ENCODE results near the gene PCYOX1L.

Gene PCYOX1L

DNA sequence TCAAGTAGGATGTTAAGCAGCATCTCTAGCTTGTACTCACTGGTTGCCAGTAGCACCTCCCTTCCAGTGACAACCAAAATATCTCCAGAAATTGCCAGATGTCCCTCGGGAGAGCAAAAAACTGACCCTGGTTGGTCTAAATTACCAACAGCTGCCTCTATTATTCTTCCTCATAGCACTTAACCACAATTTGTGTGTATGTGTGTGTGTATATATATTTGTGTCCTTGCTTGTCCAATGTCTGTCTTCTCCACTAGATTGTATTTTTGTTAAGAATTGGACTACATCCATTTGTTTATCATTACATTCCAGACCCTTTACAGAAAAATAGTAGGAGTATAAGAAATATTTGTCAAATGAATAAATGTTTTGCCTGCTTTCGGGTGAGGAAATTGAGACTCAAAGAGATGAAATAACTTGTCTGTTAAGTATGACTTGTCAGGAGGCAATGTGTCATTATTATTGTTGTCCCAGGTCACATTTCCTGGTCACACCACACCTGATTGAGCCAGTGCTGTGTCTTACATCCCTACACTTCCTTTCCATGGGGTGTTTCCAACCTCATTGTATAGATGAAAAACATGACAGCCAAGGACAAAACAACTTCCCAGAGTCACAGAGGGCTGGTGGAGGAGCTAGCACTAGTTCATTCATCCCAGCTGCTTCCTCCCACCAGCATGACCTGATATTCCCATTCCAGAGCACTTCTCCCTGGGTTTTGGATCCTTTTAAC is 24.0 kb upstream of the PCYOX1L start:
- in situ Hi-C loops (cut with HindIII; ENCODE audit: low sequenced_read_pairs): no loop called here

DNA sequence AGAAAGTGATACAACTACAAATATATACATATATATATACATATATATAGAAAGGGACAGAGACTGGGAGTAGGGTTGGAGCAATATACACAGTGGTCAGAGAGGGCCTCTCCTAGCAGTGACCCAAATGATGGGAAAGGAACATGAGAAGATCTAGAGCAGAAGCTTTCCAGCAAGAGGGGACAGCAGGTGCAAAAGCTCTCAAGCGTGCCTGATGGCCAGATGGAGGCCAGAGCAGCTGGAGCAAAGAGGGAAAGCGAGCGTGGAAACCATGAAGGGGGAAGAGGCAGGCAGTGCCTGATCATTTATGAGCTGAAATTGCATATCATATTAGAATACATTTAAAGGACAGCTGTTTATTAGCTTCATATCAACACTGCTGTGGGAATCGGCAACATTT is 20.1 kb upstream of the PCYOX1L start:
- in situ Hi-C loops (cut with HindIII; ENCODE audit: low sequenced_read_pairs): no loop called here

DNA sequence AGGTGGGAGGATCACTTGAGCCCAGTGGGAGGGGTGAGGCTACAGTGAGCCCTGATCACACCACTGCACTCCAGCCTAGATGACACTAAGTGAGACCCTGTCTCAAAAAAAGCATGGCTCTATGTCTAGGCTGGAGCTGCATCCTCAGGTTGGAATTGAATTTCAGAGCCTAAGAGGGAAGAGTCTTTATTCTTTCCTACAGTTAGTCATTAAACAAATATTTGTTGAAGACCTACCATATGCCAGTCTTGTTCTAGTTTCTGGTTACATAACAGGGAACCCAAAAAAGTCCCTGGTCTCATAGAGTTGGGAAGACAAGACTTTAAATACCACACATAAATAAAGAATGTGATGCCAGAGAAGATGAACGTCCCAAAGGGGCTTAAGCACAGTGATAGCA is 19.5 kb upstream of the PCYOX1L start:
- in situ Hi-C loops (cut with HindIII; ENCODE audit: low sequenced_read_pairs): no loop called here

DNA sequence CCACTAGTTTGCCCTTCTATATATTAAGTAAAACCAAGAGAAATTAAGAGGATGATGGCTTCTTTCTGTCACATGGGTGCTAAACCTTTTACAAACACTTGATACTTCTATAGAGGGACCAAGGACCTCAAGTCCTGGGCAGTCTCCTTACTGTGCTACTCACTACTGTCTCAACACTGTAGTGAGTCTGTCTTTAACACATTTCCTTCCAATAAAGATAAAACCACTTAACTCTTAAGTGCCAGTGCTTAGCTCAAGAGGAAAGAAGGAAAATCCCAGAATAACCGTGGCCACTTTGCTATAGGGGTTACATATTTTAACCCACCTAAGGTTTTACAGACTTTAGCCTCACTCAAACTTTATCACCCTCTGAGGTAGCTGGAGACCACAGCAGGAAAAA is 16.9 kb upstream of the PCYOX1L start:
- in situ Hi-C loops (cut with HindIII; ENCODE audit: low sequenced_read_pairs): no loop called here

DNA sequence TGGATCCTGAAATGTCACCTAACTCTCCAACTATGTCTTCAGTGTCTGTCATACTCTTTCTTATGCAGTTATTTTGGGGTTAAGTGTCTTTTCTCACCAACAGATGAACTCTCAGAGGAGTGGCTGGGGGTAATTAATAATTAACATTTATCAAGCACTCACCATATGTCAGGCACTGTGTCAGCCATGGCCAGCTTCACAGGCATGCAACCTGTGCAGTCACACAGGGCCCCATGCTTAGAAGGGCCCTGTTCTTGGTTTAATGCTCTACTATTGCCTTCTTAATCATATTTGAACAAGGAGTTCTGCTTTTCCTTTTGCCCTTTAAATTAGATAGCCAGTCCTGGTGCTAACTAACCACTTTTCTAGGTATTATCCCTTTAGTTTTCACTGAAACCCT is 16.0 kb upstream of the PCYOX1L start:
- in situ Hi-C loops (cut with HindIII; ENCODE audit: low sequenced_read_pairs): no loop called here

DNA sequence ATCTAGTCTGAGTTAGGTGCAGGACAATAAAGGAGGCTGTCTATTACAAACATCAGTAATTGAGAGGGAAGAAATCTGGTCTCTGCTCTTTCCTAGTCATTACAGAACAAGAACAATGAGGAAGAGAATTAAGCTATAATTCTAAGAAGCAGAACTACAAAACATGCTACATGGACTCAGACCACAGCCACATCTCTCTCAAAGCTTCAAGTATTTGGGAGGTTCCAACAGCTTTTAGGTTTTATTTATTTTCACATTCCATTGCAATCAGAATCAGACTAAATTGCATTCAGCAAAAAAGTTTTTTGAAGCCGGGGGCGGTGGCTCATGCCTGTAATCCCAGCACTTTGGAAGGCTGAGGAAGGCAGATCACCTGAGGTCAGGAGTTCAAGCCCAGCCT is 13.7 kb upstream of the PCYOX1L start:
- in situ Hi-C loops (cut with HindIII; ENCODE audit: low sequenced_read_pairs): no loop called here

DNA sequence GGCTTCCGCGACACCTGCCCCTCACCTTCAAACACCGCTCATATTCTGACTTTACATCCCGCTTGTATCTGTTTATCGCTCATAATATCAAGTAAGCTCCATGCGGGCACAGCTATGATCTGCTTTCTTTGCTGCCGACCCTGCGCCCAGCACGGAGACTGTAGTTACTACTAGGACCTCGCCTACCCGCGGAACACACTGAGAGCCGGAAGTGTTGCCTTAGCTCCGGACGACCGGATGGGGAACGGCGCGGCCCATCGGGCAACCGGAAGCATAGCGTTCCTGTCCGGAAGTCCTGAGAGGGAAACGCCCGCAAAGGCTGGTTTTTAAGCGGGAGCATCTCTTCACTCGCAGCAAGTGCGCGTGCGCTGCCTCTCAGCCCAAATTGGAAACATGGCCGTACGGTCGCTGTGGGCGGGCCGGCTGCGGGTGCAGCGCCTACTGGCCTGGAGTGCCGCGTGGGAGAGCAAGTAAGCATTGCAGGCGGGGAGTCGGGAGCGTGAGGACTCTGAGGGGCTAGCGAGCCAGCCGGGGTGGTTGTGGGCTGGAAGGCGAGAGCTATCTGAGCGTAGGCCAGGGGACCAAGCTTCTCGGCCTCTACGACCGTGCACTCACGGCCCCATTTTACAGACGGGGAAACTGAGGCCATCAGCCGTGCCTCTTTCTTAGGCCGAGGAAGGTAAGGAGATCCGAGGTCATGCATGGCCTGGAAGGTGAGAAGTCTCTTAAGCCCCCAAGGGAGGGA is 12.5 kb upstream of the PCYOX1L start, which contains the start of gene GRPEL2:
GRPEL2 (plus strand) TSS at position 353 of the 745 bp plus-strand sequence; CDS start at position 394, 41 bp downstream.
- in situ Hi-C loops (cut with HindIII; ENCODE audit: low sequenced_read_pairs): no loop called here

DNA sequence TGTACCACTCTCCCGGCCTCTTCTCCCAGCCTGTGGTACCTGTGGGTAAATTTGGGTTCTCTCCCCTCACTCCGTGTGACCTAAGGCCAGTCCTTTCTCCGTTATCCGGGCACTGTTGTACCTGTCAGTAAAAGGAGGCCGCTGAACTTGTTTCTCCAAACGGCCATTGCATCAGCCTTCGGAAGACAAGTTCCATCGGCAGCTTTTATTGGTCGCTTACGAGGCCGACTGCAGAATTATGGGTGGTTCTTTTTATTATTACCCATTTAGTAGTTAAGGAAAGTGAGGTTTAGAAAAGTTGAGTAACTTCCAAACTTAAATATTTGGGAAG is 12.0 kb upstream of the PCYOX1L start:
- in situ Hi-C loops (cut with HindIII; ENCODE audit: low sequenced_read_pairs): no loop called here

DNA sequence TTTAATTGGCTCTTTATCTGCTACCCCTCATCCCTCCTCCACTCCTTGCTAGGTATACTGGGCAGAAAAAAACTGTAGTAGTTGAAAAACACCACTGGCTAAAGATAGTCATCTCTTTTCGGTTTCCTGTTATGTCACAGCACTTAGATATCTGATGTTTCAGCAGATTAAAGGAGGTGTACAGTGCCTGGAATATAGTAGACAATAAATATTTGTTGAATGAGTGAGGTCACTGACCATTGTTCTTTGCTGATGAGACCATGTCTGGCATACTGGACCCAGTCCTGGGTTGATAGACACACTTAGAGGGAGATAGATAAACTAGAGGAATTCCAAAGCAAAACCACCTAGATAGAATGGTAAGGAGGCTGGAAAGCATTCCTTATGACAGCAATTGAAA is 9.3 kb upstream of the PCYOX1L start:
- in situ Hi-C loops (cut with HindIII; ENCODE audit: low sequenced_read_pairs): no loop called here

DNA sequence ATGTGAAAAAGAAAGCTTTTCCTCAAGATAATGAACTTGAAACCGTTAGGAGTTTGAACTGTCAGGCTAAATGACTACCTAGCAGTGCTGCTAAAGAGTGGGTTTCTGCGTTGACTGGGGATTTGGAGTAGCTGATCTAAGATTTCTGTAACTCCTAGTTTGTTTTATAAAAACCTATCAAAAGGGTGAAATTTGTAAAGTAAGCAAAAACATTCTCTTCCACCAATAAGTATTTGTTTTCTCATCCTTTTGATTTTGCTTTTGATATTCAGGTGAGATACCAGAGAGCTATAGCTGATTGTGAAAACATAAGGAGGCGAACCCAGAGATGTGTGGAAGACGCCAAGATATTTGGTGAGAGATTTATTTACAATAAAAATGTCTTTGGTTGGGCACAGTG is 8.5 kb upstream of the PCYOX1L start:
- in situ Hi-C loops (cut with HindIII; ENCODE audit: low sequenced_read_pairs): no loop called here

DNA sequence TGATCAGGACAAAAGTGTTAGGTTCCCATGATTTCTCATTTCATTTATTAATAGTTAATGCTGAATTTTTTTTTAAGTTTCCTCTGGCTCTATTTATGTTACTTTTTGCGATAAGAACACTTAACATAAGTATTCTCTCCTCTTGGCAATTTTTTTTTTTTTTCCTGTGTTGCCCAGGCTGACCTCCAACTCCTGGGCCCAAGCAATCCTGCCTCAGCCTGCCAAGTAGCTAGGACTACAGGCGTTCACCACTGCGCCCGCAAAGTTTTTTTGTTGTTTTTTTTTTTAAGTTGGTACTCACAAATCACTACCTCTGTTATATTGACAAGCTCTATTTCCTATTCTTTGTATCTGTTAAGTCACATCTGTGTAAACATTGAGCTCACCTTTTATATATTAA is 5.7 kb upstream of the PCYOX1L start:
- in situ Hi-C loops (cut with HindIII; ENCODE audit: low sequenced_read_pairs): loop anchor here (10.0 kb wide), 1 partner anchor 193 kb away; no protein-coding TSS in a partner anchor

DNA sequence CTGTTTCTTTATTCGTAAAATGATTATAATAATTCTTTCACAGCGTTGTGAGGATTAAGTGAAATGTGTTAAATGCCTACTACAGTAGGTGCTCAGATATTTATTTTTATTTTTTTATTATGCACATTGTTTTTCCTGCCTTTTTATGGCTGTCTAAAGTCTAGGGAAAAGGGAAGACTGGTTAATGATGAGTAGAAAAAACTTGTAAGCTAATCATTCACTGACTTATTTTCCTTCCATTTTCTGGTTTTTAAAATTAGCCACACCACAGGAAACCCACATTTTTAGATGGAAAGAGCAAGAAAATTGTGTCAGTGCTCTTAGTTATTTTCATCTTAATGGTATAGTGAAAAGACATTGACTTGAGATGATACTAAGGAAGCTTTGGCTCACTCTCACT is 3.9 kb upstream of the PCYOX1L start:
- in situ Hi-C loops (cut with HindIII; ENCODE audit: low sequenced_read_pairs): loop anchor here (10.0 kb wide), 1 partner anchor 191 kb away; no protein-coding TSS in a partner anchor

DNA sequence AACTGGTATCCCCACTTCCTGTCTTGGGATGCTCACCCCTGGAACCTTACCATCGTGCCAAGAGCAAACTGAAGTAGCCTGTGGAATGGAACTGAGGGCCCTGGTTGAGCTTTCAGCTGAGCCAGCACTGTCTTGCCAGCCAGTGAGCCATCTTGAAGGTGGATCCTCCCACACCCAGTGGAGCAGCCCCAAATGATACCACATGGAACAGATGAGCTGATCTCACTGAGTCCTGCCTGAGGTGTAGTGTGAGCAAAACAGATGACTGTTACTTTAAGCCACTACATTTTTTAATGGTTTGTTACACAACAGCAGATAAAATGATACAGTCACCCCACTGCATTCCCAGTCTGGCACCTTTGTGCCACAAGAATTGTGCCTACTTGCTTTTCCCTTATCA is 2.2 kb upstream of the PCYOX1L start:
- in situ Hi-C loops (cut with HindIII; ENCODE audit: low sequenced_read_pairs): loop anchor here (10.0 kb wide), 1 partner anchor 189 kb away; no protein-coding TSS in a partner anchor

DNA sequence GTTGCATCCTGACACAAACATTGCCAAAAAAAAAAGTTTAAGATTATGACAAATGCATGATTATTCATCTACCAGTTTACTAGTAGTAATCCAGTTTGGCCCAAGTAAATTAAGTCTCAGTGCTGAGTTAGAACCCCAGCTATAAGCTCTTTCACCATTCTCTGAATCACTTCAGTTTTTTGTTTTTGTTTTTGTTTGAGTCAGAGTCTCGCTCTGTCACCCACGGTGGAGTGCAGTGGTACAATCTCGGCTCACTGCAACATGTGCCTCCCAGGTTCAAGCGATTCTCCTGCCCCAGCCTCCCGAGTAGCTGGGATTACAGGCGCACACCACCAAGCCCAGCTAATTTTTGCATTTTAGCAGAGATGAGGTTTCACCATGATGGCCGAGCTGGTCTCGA is 1.5 kb upstream of the PCYOX1L start:
- in situ Hi-C loops (cut with HindIII; ENCODE audit: low sequenced_read_pairs): loop anchor here (10.0 kb wide), 1 partner anchor 188 kb away; no protein-coding TSS in a partner anchor

DNA sequence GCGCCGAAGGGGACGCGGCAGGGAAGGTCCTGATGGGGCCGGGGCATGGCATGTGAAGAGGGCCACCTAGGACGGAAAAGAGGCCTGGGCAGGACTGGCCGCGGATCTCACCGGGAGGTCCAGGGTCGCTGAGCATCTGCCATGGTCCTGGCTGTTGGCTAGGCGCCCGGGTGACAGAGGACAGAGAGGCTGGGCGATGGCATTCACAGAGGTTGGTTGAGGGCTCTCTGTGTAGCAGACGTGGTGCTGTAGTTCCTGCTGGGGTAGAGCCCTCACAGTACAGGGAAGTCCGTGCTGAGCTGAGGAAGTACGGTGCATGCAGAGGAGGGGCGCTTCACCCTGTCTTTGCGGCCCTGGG is 427 bp downstream of the PCYOX1L start:
- in situ Hi-C loops (cut with HindIII; ENCODE audit: low sequenced_read_pairs): loop anchor here (10.0 kb wide), 1 partner anchor 187 kb away; no protein-coding TSS in a partner anchor

DNA sequence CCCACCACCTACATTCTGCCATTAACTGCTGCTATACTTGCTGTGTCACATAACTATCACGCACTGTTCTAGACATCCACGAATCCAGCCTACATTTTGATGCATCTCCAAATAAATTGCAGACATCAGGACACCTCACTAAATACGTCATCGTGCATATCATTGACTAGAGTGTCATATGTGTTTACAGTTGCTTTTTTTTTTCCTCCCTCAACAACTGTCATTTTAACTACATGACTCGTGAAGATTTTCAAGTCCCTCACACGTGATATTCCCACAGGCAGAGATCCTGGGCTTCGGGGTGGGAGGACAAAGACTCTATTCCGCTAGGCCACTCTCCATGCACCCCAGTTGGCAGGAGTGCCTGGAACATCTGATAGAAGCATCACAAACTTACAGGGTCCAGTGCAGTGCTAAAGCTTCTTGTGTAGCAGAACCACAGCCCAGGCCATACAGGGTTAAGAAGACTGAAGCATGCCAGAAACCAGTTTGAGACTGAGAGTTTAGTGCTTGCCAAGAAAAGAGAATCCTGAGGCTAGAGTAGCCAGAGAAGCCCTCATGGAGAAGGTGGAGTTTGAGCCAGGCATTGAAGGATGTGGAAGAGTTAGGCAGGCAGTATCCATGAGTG is 1.1 kb downstream of the PCYOX1L start:
- in situ Hi-C loops (cut with HindIII; ENCODE audit: low sequenced_read_pairs): loop anchor here (10.0 kb wide), 1 partner anchor 186 kb away; no protein-coding TSS in a partner anchor

DNA sequence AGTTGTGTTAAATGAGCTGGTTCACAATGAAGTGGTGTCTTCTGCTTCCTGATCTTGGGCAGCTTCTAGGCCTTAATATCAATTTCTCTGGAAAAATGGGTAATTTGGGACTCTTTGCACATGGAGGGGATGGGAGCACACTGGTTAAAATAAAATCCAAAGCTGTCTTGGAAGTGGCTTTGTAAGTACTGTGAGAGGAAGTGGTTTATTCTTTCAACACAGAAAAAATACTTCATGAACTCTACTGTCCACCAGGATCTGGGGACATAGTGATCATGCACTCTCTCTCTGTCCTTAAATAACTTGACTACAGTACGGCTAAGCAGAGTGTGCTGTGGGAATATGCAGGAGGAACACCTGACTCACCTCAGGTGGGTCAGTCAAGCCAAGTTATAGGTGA is 2.4 kb downstream of the PCYOX1L start:
- in situ Hi-C loops (cut with HindIII; ENCODE audit: low sequenced_read_pairs): no loop called here

DNA sequence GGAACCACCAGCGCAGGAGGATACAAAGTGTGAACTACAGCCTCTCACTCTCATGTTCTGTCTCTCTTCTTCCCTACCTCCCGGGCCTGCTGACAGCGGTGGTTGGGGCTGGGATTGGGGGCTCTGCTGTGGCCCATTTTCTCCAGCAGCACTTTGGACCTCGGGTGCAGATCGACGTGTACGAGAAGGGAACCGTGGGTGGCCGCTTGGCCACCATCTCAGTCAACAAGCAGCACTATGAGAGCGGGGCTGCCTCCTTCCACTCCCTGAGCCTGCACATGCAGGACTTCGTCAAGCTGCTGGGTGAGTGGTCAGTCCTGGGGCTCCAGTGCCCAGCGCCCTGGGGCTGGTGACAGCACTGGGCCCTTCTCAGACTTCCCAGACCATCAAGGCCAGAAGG is 4.7 kb downstream of the PCYOX1L start:
- in situ Hi-C loops (cut with HindIII; ENCODE audit: low sequenced_read_pairs): no loop called here

DNA sequence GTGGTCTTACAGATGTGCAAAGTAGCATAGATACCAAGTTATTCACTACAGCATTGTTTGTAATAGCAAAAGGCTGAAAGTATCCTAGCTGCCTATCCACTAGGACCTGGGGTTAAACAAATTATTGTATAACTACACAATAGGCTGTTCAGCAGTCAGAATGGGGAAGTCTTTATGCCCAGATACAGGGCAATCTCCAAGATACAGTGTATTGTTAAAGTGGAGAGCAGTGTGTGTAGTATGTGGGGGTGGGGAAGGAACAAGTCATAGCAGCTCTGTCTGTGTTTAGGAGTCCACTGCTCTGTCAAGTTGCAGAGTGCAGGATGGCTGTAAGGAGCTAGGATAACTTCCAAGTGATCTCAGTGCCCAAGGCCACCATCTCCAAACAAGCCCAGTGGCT is 5.5 kb downstream of the PCYOX1L start:
- in situ Hi-C loops (cut with HindIII; ENCODE audit: low sequenced_read_pairs): no loop called here

DNA sequence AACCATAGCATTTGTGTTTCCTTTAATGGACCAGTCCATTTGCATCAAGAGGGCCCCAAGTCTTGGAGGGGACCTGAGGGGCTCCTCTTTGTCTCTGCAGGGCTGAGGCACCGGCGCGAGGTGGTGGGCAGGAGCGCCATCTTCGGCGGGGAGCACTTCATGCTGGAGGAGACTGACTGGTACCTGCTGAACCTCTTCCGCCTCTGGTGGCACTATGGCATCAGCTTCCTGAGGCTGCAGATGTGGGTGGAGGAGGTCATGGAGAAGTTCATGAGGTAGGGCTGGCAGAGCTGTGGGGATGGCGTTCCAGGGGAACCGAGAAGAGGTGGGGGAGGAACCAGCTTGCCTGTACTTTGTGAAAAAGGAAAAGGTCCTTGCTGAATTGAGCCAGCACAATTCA is 6.1 kb downstream of the PCYOX1L start:
- in situ Hi-C loops (cut with HindIII; ENCODE audit: low sequenced_read_pairs): no loop called here

DNA sequence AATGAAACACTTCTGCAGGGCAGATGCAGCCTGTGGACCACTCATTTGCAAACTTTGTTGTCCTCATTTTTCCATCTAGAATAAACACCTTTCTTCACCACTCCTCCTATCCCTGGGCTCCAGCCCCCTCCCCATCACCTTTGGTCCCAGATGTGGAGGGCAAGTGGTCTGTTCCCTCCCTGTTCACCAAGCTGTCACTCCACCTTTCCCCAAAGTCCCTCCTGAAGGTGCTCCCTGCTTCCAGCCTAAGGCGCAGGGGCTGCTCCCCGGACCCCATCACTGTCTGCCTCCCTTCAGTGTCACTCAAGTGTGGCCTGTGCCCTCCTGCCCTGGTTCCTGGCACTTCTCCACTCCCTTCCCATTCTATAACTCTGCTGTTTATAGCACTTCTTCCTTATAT is 6.9 kb downstream of the PCYOX1L start:
- in situ Hi-C loops (cut with HindIII; ENCODE audit: low sequenced_read_pairs): no loop called here

DNA sequence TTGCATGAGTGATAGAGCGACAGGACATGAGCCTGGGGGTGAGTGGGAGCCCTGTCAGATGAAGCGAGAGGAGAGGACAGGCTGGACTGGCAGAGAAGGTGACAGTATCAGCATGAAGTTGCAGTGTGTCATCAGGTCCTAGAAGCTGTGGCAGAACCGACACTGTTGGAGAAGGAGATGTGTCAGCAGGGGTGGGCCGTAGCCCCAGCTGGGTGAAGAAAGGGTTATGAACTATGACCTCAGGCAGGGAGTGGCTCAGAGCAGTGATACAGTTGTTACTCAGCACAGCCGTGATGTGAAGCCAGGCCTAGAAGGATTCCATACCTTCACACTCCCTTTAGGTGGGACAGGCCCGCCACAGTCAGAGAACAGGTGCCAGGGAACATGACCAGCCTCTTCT is 7.6 kb downstream of the PCYOX1L start:
- in situ Hi-C loops (cut with HindIII; ENCODE audit: low sequenced_read_pairs): no loop called here
